Measurements from ENCODE around the gene ZNF616.

The ZNF616 gene

GRCh38 chr19:52170863-52171320 is 31.2 kb upstream of the ZNF616 start:
- TF ChIP-seq CTCF (IDR thresholded peaks at IDR 0.05; ENCODE audit: low read depth, low read length): no peak
- no peak for DNase-seq (ENCODE audit: extremely low read depth, low read depth)

- DNase-seq (ENCODE audit: extremely low read depth, low read depth): no peak
- no peak for TF ChIP-seq CTCF (IDR thresholded peaks at IDR 0.05; ENCODE audit: low read depth, low read length)
Observed at GRCh38 chr19:52170304-52170703, 30.6 kb upstream of the ZNF616 start.

- DNase-seq (ENCODE audit: extremely low read depth, low read depth): no peak
- no peak for TF ChIP-seq CTCF (IDR thresholded peaks at IDR 0.05; ENCODE audit: low read depth, low read length)
Observed at GRCh38 chr19:52155596-52156359, 16.0 kb upstream of the ZNF616 start.

- TF ChIP-seq CTCF (IDR thresholded peaks at IDR 0.05; ENCODE audit: low read depth, low read length): no peak
- no peak for DNase-seq (ENCODE audit: extremely low read depth, low read depth)
Observed at GRCh38 chr19:52148256-52148655, 8.5 kb upstream of the ZNF616 start.

- DNase-seq (ENCODE audit: extremely low read depth, low read depth): no peak
- TF ChIP-seq CTCF (IDR thresholded peaks at IDR 0.05; ENCODE audit: low read depth, low read length): no peak
Observed at GRCh38 chr19:52142001-52142595, 2.4 kb upstream of the ZNF616 start.

- DNase-seq (ENCODE audit: extremely low read depth, low read depth): no peak
- no peak for TF ChIP-seq CTCF (IDR thresholded peaks at IDR 0.05; ENCODE audit: low read depth, low read length)
Observed at GRCh38 chr19:52141203-52141602, 1.5 kb upstream of the ZNF616 start.

GRCh38 chr19:52140032-52140710 is 433 bp upstream of the ZNF616 start:
- no peak for DNase-seq (ENCODE audit: extremely low read depth, low read depth)
- no peak for TF ChIP-seq CTCF (IDR thresholded peaks at IDR 0.05; ENCODE audit: low read depth, low read length)

All from AG09319 (cell line).